ENCODE results near the gene RAD51C.
A peak's percentile ranks its signal among the peaks of the same experiment; 100 is the strongest.

Gene RAD51C

GRCh38 chr17:58706351-58707140 lies 14.1 kb downstream of the RAD51C start:
- in situ Hi-C loops (cut with MboI; ENCODE audit: low pct_unique_long_range_greater_than_20kb, low sequenced_read_pairs, unreplicated experiment), result no loop called here
- DNase-seq (ENCODE audit: low spot score), result peak; percentile 22
- no peak for TF ChIP-seq CTCF (IDR thresholded peaks at IDR 0.05; ENCODE audit: extremely low read depth, insufficient read depth, missing control alignments)

GRCh38 chr17:58710948-58711552 lies 18.6 kb downstream of the RAD51C start:
- peak; percentile 62 for TF ChIP-seq CTCF (IDR thresholded peaks at IDR 0.05; ENCODE audit: extremely low read depth, insufficient read depth, missing control alignments)
- in situ Hi-C loops (cut with MboI; ENCODE audit: low pct_unique_long_range_greater_than_20kb, low sequenced_read_pairs, unreplicated experiment), result loop anchor here (5.0 kb wide), 1 partner anchor 291 kb away; no protein-coding TSS in a partner anchor
- DNase-seq (ENCODE audit: low spot score), result peak; percentile 28

GRCh38 chr17:58722274-58722673 lies 29.9 kb downstream of the RAD51C start:
- DNase-seq (ENCODE audit: low spot score), result no peak
- in situ Hi-C loops (cut with MboI; ENCODE audit: low pct_unique_long_range_greater_than_20kb, low sequenced_read_pairs, unreplicated experiment), result no loop called here
- TF ChIP-seq CTCF (IDR thresholded peaks at IDR 0.05; ENCODE audit: extremely low read depth, insufficient read depth, missing control alignments), result no peak

- no peak for DNase-seq (ENCODE audit: low spot score)
- TF ChIP-seq CTCF (IDR thresholded peaks at IDR 0.05; ENCODE audit: extremely low read depth, insufficient read depth, missing control alignments), result no peak
- in situ Hi-C loops (cut with MboI; ENCODE audit: low pct_unique_long_range_greater_than_20kb, low sequenced_read_pairs, unreplicated experiment), result no loop called here
Observed at GRCh38 chr17:58722696-58723095, 30.3 kb downstream of the RAD51C start.

GRCh38 chr17:58728798-58729197 lies 36.4 kb downstream of the RAD51C start:
- in situ Hi-C loops (cut with MboI; ENCODE audit: low pct_unique_long_range_greater_than_20kb, low sequenced_read_pairs, unreplicated experiment), result no loop called here
- no peak for DNase-seq (ENCODE audit: low spot score)
- TF ChIP-seq CTCF (IDR thresholded peaks at IDR 0.05; ENCODE audit: extremely low read depth, insufficient read depth, missing control alignments), result no peak

GRCh38 chr17:58730937-58731336 lies 38.5 kb downstream of the RAD51C start:
- no peak for TF ChIP-seq CTCF (IDR thresholded peaks at IDR 0.05; ENCODE audit: extremely low read depth, insufficient read depth, missing control alignments)
- DNase-seq (ENCODE audit: low spot score), result no peak
- in situ Hi-C loops (cut with MboI; ENCODE audit: low pct_unique_long_range_greater_than_20kb, low sequenced_read_pairs, unreplicated experiment), result no loop called here

Data from GM13977 (cell line).